HG03575 (cell line): ENCODE measurements around the gene RCC1.
"Not testable (repeated sequence)": the region's sequence is repeated elsewhere in the genome, so short reads cannot be mapped to it uniquely, and the experiment has no call there.

Experiments used
- ATAC-seq: cut with Tn5 transposase; IDR thresholded peaks from one replicate; pipeline ENCODE4 v1.9.1; 2021; ENCODE audit not compliant: unreplicated experiment, insufficient number of reproducible peaks, low FRiP score; ENCODE audit errors: extremely low read depth

The RCC1 gene

DNA sequence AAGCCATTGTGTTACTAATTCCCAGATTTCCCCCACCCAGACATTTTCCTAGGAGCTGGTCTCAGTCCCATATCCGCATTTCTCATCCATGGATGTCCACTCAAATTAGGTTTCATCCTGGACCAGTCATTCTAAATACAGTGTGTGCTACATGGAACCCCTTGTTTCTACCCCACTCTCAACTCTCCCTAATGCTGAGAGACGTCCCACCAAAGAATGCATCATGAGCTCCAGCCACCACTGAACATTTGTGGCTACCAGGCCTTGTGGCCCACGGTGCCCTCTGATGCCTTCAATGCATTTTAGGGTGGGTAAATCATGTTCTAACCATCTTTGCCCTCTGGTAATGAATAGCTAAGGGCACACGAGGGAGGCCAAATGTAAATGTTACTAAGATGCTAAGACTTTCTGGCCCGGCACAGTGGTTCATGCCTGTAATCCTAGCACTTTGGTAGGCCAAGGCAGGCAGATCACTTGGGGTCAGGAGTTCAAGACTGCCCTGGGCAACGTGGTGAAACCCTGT is 72.9 kb downstream of the RCC1 start:
- ATAC-seq, result no peak

DNA sequence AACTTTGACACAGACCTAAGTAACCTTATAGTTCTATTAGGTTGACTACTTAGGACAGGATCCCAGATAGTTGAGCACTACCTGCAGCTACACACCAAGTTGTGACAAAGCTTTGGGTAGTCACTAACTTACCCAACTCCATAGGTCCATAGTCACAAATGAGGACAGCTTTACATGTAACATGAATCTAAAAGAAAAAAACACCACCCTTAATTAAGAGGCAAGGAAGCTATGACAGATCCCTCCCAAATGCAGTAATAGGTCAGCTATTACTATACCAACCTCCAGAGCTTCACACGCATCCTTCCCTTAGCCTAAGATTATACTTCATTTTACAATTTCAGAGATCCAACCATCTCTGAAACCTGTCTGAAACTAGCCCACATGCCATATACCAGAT is 73.6 kb downstream of the RCC1 start:
- ATAC-seq, result no peak

DNA sequence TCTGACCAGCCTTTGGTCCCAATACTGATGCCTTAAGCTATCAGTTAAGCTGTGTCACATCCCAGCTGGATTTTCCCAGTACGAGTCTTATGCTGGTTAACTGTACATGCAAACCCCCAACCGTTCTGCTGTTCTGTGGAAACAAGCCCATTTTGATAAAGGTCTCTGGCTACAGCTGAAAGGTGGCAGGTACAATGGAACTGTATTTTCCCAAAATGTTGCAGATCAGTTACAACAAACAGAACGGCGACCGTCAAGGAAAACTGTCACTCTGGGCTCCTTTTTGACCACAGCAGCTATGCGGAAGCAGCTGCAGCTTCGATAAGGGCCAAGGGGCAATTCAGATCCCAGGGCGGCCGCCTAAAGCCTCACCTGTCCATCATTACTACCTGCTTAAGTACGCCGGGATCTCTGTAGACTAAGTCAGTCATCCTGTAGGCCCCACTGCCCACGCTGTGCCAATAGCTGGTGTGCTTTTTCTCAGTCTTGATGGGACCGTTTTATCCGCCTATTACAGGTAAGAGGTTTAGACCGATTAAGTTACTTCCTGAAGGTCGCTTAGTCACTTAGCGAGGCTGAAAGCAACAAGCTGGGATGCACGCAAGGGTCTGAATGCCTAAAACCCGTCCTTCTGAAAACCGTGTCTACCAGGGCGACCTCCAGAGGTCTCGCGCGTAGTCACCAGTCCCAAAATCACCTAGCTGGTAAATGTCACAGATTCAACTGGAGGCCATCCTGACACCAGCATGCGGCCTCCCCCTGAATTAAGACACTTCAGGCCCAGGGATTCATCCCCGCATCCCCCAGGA is 75.1 kb downstream of the RCC1 start:
- no peak for ATAC-seq

DNA sequence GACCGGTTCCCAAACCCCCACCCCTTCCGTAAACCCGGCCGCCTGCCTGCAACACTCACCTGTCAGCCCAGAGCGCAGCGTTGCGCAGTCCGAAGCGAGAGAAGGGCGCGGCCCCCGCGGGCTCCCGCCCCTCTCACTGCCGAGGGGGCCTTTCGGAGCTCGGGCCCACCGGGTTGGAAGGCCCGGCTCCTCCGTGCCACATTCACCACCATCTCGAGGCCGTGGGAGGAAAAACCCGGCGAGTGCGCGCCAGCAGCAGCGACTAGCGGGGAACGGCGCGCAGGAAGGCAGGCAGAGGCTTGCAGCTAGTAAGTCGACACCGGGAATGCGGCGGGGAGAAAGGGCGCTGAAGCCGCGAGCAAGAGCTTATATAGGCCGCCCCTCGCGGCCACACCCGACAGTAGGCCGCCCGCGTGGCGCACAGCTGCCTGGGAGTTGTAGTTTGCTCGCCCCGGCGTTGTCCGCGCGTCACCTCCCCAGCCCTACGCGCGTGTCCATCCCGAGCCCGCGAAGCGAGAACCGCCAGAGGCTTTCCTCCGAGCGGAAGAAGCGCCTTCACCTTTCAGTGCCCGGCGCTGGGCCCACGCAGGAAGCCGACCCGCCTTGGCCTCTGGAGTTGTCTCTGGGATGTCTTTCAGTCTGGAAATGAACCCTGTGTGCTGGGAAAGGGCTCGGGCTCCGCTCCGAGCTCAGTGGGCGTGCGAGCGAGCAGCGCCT is 75.8 kb downstream of the RCC1 start:
- ATAC-seq, result no peak

GRCh38 chr1:28582248-28582615 is 76.4 kb downstream of the RCC1 start:
- ATAC-seq, result no peak

- not testable (repeated sequence) for ATAC-seq
These were observed 80.9 kb downstream of the RCC1 start for GRCh38 chr1:28586585-28587391.
